ENCODE data around the gene TET1. TPM values are rescaled to one million over a fixed set of nuclear protein-coding genes. Genes with fewer than 3 reads are reported as not detected.

TET1 gene
- total and polyA plus RNA-seq, 2 of the 13 experiments (the other 11 are each of a cell fraction or from before 2014, with no cell fraction given): 6.9 to 7.3 TPM

DNA sequence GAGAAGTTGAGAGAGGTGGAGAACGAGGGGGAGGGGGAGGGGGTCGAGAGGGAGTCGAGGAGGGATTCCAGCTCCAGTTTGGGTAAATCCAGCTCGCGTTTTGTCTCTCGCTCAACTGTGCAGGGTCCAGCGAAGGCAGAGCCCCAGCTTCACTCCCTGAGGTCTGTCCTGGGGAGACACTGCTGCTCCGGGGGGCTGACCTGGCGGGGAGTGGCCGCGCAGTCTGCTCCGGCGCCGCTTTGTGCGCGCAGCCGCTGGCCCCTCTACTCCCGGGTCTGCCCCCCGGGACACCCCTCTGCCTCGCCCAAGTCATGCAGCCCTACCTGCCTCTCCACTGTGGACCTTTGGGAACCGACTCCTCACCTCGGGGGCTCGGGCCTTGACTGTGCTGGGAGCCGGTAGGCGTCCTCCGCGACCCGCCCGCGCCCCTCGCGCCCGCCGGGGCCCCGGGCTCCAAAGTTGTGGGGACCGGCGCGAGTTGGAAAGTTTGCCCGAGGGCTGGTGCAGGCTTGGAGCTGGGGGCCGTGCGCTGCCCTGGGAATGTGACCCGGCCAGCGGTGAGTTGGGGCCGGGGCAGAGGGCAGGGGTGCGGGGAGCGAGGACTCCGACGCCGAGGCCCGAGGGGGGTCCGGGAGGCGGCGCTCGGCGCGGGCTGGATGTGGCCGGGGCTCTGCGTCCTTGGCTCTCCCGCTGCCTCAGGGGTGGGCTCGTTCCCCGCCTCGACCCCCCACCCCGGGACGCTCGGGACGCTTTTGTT is at the start of gene TET1 (continued):
- TF ChIP-seq ZNF766 (CRISPR knock-in tag; IDR thresholded peaks at IDR 0.05; ENCODE audit: borderline replicate concordance): peak; percentile 58; the same call in 1 of the 2 replicates
- no peak; the same call in 2 of the 3 replicates for TF ChIP-seq MXI1 (IDR thresholded peaks at IDR 0.05; ENCODE audit: borderline replicate concordance, low read depth, low read length)
- TF ChIP-seq, protein P1, sequence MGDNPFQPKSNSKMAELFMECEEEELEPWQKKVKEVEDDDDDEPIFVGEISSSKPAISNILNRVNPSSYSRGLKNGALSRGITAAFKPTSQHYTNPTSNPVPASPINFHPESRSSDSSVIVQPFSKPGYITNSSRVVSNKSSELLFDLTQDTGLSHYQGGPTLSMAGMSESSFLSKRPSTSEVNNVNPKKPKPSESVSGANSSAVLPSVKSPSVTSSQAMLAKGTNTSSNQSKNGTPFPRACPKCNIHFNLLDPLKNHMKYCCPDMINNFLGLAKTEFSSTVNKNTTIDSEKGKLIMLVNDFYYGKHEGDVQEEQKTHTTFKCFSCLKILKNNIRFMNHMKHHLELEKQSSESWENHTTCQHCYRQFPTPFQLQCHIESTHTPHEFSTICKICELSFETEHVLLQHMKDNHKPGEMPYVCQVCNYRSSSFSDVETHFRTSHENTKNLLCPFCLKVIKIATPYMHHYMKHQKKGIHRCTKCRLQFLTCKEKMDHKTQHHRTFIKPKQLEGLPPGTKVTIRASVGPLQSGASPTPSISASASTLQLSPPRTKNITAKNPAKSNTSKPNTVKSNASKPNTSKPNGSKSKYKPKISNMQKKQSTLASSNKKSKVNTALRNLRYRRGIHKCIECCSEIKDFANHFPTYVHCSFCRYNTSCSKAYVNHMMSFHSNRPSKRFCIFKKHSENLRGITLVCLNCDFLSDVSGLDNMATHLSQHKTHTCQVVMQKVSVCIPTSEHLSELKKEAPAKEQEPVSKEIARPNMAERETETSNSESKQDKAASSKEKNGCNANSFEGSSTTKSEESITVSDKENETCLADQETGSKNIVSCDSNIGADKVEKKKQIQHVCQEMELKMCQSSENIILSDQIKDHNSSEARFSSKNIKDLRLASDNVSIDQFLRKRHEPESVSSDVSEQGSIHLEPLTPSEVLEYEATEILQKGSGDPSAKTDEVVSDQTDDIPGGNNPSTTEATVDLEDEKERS (CRISPR knock-in tag; IDR thresholded peaks at IDR 0.05): 0 out of 2 replicates have a peak, but pooled peaks have one; percentile 47
- no peak for TF ChIP-seq ZNF432 (CRISPR knock-in tag; IDR thresholded peaks at IDR 0.05; ENCODE audit: borderline replicate concordance)
- TF ChIP-seq RXRA (CRISPR knock-in tag; IDR thresholded peaks at IDR 0.05): peak; percentile 53; the same call in 1 of the 2 replicates
- TF ChIP-seq ZNF558 (CRISPR knock-in tag; IDR thresholded peaks at IDR 0.05; ENCODE audit: borderline replicate concordance): peak; percentile 70; the same call in 1 of the 2 replicates
- TF ChIP-seq ZFP1 (CRISPR knock-in tag; IDR thresholded peaks at IDR 0.05): no peak
- TF ChIP-seq ZSCAN29 (CRISPR knock-in tag; conservative IDR thresholded peaks at IDR 0.05): 0 out of 2 replicates have a peak, but pooled peaks have one; percentile 28
- TF ChIP-seq AHR (CRISPR knock-in tag; IDR thresholded peaks at IDR 0.05): no peak; the same call in 1 of the 2 replicates
- peak; percentile 78; the same call in 1 of the 2 replicates for TF ChIP-seq ZNF749 (CRISPR knock-in tag; IDR thresholded peaks at IDR 0.05; ENCODE audit: borderline replicate concordance)
- no peak; the same call in 1 of the 2 replicates for TF ChIP-seq ZSCAN20 (CRISPR knock-in tag; IDR thresholded peaks at IDR 0.05; ENCODE audit: borderline replicate concordance)
- TF ChIP-seq U2AF1 (optimal IDR thresholded peaks at IDR 0.05; ENCODE audit: low read depth, low read length): no peak
- no peak for TF ChIP-seq MBNL3 (CRISPR knock-in tag; conservative IDR thresholded peaks at IDR 0.05)
- no peak for TF ChIP-seq ZNF616 (CRISPR knock-in tag; IDR thresholded peaks at IDR 0.05; ENCODE audit: low read depth)
- peak; percentile 15; the same call in 1 of the 2 replicates for TF ChIP-seq PHF21A (CRISPR knock-in tag; IDR thresholded peaks at IDR 0.05)
- TF ChIP-seq ZNF543 (CRISPR knock-in tag; IDR thresholded peaks at IDR 0.05): no peak; the same call in 1 of the 2 replicates
- peak; percentile 52; the same call in 1 of the 2 replicates for TF ChIP-seq HOXA5 (CRISPR knock-in tag; IDR thresholded peaks at IDR 0.05)
- peak in 1 of 2 experiments; percentile 88; a peak in 2 of 4 replicates for TF ChIP-seq KLF16 (CRISPR knock-in tag; IDR thresholded peaks at IDR 0.05)
- TF ChIP-seq, protein P2, sequence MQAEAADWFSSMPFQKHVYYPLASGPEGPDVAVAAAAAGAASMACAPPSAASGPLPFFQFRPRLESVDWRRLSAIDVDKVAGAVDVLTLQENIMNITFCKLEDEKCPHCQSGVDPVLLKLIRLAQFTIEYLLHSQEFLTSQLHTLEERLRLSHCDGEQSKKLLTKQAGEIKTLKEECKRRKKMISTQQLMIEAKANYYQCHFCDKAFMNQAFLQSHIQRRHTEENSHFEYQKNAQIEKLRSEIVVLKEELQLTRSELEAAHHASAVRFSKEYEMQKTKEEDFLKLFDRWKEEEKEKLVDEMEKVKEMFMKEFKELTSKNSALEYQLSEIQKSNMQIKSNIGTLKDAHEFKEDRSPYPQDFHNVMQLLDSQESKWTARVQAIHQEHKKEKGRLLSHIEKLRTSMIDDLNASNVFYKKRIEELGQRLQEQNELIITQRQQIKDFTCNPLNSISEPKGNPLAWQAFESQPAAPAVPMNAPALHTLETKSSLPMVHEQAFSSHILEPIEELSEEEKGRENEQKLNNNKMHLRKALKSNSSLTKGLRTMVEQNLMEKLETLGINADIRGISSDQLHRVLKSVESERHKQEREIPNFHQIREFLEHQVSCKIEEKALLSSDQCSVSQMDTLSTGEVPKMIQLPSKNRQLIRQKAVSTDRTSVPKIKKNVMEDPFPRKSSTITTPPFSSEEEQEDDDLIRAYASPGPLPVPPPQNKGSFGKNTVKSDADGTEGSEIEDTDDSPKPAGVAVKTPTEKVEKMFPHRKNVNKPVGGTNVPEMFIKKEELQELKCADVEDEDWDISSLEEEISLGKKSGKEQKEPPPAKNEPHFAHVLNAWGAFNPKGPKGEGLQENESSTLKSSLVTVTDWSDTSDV (CRISPR knock-in tag; IDR thresholded peaks at IDR 0.05): no peak; the same call in 1 of the 2 replicates
- TF ChIP-seq PPARG (CRISPR knock-in tag; conservative IDR thresholded peaks at IDR 0.05): no peak
- TF ChIP-seq STAT5B (CRISPR knock-in tag; IDR thresholded peaks at IDR 0.05): no peak
- TF ChIP-seq SIX4 (CRISPR knock-in tag; IDR thresholded peaks at IDR 0.05): no peak
- TF ChIP-seq ZNF234 (CRISPR knock-in tag; conservative IDR thresholded peaks at IDR 0.05): no peak
- TF ChIP-seq ZNF75D (CRISPR knock-in tag; IDR thresholded peaks at IDR 0.05; ENCODE audit: borderline replicate concordance): no peak
- peak; percentile 67 for TF ChIP-seq MEF2D (CRISPR knock-in tag; IDR thresholded peaks at IDR 0.05)

Data from HepG2 (cell line).